Effector memory CD8-positive, alpha-beta T cell (primary cell): ENCODE results near the gene SLC25A26.
"Not testable (repeated sequence)": the region's sequence is repeated elsewhere in the genome, so short reads cannot be mapped to it uniquely, and the experiment has no call there.

ENCODE experiments used
- ATAC-seq: fragments of 150-1000 bp; cut with Tn5 transposase; replicated peaks from 2 replicates; pipeline ENCODE4 v1.10.0; 2021; ENCODE audit warnings: mild to moderate bottlenecking, moderate library complexity
- DNase-seq, 3 experiments: peaks; one replicate each; pipeline ENCODE4 v3.0.0; 2021
- H3K27ac Mint-ChIP-seq, 2 donors: one replicate each; pipeline ENCODE4 v1.8.0; 2022; ENCODE audit warnings: mild to moderate bottlenecking in 2 of 2, mixed read lengths in 2 of 2, moderate library complexity in 2 of 2
- H3K27me3 Mint-ChIP-seq, 2 donors: one replicate each; pipeline ENCODE4 v1.8.0; 2022; ENCODE audit warnings: mixed read lengths in 2 of 2
- H3K36me3 Mint-ChIP-seq: one replicate; pipeline ENCODE4 v1.8.0; 2022; ENCODE audit warnings: mild to moderate bottlenecking, moderate library complexity, mixed read lengths; ENCODE audit not compliant: insufficient read depth
- H3K4me1 Mint-ChIP-seq, 2 donors: one replicate each; pipeline ENCODE4 v1.8.0; 2022; ENCODE audit warnings: low read depth in 2 of 2, mixed read lengths in 2 of 2
- H3K4me3 Mint-ChIP-seq, 2 donors: one replicate each; pipeline ENCODE4 v1.8.0; 2022; ENCODE audit warnings: mild to moderate bottlenecking in 2 of 2, mixed read lengths in 2 of 2, moderate library complexity in 2 of 2
- H3K9me3 Mint-ChIP-seq, 2 donors: one replicate each; pipeline ENCODE4 v1.8.0; 2022; ENCODE audit warnings: mixed read lengths in 2 of 2

SLC25A26 gene

DNA sequence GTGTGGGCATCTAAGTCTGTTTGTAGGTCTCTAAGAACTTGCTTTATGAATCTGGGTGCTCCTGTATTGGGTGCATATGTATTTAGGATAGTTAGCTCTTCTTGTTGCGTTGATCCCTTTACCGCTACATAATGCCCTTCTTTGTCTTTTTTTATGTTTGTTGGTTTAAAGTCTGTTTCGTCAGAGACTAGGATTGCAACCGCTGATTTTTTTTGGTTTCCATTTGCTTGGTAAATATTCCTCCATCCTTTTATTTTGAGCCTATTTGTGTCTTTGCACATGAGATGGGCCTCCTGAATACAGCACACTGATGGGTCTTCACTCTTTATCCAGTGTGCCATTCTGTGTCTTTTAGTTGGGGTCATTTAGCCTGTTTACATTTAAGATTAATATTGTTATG lies 71.1 kb downstream of the SLC25A26 start:
- peak overlapping the region in 1 of 2 donors; percentile 2 for H3K27ac Mint-ChIP-seq

DNA sequence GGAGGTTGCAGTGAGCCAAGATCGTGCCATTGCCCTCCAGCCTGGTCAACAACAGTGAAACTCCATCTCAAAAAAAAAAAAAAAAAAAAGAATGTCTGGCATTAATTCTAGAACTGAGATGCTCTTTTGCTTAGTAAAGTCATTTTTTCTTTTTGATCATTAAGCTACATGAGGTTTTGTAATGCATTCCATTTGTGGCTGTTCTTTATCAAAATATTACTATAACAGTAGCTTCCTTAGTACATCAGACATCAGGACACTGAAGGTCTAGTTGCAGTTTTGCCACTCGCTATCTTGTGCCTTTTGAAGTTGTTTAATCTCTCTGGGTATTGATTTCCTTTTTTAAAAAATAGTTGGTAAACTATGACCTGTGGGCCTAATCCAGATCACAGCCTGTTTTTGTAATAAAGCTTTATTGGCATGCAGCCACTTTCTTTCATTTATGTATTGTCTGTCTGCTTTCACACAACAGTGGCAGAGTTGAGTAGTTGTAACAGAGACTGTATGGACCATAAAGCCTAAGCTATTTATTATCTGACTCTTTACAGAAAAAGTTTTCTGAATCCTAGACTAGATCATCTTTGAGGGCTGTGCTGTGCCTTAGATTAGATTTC lies 76.6 kb downstream of the SLC25A26 start:
- Mint-ChIP-seq H3K9me3 (no peaks in the 10 kb centered on the region), H3K4me1 (peaks cover 25 to 42% of the 10 kb centered on the region in 2 donors), H3K27ac (peak overlapping the region; percentile 93 to 95), H3K4me3 (peak overlapping the region; percentile 59 to 63), H3K36me3 (peaks cover 5% of the 10 kb centered on the region), H3K27me3 (no peaks in the 10 kb centered on the region)
- ATAC-seq (peak; percentile 6), DNase-seq (no peak)

More for the DNA sequence above, 71.1 kb downstream of the SLC25A26 start:
- not testable (repeated sequence) for H3K36me3 Mint-ChIP-seq, DNase-seq, ATAC-seq, H3K9me3 Mint-ChIP-seq, H3K4me3 Mint-ChIP-seq, H3K27me3 Mint-ChIP-seq
- peaks cover 10 to 28% of the 10 kb centered on the region in 2 donors for H3K4me1 Mint-ChIP-seq

DNA sequence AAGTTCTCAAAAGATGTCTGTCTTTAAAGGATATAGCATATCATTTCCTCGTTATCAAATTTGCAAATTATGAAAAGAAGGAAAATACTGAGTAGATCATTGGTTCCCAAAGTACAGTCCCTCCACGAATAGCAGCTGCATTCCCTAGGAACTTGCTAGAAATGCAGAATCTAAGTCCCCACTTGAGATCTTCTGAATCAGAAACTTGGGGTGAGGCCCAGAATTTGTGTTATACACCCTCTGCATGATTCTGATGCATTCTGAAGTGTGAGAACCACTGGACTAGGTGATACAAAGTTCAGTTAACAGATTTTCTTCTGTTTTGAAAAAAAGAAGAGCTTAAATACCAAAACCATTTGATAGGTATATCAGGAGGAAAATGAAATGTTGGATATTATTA lies 77.1 kb downstream of the SLC25A26 start:
- H3K4me3 Mint-ChIP-seq, result peak overlapping the region; percentile 59 to 63
- peaks cover 10% of the 10 kb centered on the region for H3K36me3 Mint-ChIP-seq
- peak overlapping the region; percentile 93 to 95 for H3K27ac Mint-ChIP-seq
- no peaks in the 10 kb centered on the region for H3K27me3 Mint-ChIP-seq
- peaks cover 30 to 40% of the 10 kb centered on the region in 2 donors for H3K4me1 Mint-ChIP-seq
- ATAC-seq, result peak; percentile 59
- H3K9me3 Mint-ChIP-seq, result no peaks in the 10 kb centered on the region
- peak in 2 of 3 experiments; percentile 32 to 47 for DNase-seq

DNA sequence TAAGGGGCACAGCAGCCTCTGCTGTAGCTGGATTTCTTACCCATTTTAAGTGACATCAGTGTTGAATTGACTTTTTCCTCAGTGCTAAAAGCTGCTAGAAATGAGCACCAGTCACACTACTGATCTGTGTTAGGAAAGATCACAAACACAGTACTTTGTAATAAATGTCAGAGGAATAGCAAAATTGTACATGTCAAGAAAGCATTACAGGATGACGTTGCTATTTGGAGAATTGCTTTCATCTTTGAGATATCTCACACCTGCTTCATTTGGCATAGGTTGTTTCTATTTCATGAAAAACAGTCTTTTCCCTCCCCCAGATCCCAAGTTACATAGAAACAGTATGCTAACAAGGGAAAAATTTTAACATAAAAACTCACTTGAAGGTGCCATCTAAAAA lies 77.8 kb downstream of the SLC25A26 start:
- no peaks in the 10 kb centered on the region for H3K27me3 Mint-ChIP-seq
- no peaks in the 10 kb centered on the region for H3K9me3 Mint-ChIP-seq
- H3K4me3 Mint-ChIP-seq, result peak overlapping the region; percentile 59 to 63
- peak; percentile 2 for ATAC-seq
- peaks cover 17% of the 10 kb centered on the region for H3K36me3 Mint-ChIP-seq
- peaks cover 37 to 44% of the 10 kb centered on the region in 2 donors for H3K4me1 Mint-ChIP-seq
- peak overlapping the region; percentile 93 to 95 for H3K27ac Mint-ChIP-seq
- no peak for DNase-seq

DNA sequence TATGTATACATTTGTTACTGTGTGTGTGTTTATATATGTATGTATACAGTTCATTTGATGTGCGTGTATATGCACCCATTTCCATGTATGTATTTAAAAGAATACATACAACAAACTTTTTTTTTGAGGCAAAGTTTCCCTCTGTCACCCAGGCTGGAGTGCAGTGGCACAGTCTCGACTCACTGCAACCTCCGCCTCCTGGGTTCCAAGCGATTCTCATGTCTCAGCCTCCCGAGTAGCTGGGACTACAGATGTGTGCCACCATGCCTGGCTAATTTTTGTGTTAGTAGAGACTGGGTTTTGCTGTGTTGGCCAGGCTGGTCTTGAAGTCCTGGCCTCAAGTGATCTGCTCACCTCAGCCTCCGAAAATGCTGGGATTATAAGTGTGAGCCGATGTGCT lies 78.3 kb downstream of the SLC25A26 start:
- H3K4me3 Mint-ChIP-seq, result peak overlapping the region in 1 of 2 donors; percentile 63
- ATAC-seq, H3K9me3 Mint-ChIP-seq, DNase-seq, H3K27me3 Mint-ChIP-seq: not testable (repeated sequence)
- peaks cover 42 to 49% of the 10 kb centered on the region in 2 donors for H3K4me1 Mint-ChIP-seq
- H3K27ac Mint-ChIP-seq, result peak overlapping the region; percentile 93 to 95
- H3K36me3 Mint-ChIP-seq, result peaks cover 22% of the 10 kb centered on the region

DNA sequence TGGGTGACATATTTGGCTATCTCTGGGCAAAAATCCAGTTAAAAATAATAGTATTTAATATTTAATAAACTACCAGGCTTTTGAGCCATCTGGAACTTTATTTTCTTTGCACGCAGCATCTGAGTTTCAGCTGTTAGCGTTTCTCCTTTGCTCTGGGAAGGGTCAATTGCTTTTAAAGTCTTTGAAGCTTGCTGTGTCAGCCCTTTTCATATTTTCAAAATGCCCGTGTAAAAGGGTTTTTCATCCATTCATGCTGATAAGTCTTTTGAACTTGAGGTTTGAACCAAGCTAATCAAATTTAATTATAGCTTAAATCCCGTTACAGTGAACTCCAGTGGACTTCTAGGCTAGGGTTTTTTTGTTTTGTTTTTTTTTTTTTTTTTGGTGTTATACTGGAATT lies 79.1 kb downstream of the SLC25A26 start:
- H3K27me3 Mint-ChIP-seq, result no peaks in the 10 kb centered on the region
- no peaks in the 10 kb centered on the region for H3K9me3 Mint-ChIP-seq
- ATAC-seq, result no peak
- H3K4me3 Mint-ChIP-seq, result no peak overlapping the region
- peaks cover 48 to 57% of the 10 kb centered on the region in 2 donors for H3K4me1 Mint-ChIP-seq
- peaks cover 26% of the 10 kb centered on the region for H3K36me3 Mint-ChIP-seq
- peak overlapping the region; percentile 93 to 95 for H3K27ac Mint-ChIP-seq
- DNase-seq, result no peak

DNA sequence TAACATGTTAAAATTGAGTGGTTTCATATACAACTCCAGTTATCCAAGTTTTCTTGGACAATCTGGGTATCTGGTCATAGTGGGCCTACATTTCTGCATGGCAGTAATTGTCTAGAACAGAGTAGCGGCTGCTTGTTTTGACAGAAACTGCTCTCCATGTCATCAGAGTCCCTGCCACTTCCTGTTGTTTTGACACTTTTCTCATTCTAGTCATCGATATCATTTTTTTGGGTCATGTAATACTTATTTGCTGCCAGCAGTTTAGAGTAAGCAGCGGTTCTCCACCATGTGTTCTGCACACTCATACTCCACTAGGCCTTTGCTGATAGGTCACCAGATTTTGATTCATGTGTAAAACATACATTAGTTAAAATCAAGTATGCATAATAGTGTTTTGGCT lies 81.5 kb downstream of the SLC25A26 start:
- no peaks in the 10 kb centered on the region for H3K9me3 Mint-ChIP-seq
- H3K27ac Mint-ChIP-seq, result no peak overlapping the region
- H3K4me1 Mint-ChIP-seq, result peaks cover 50 to 59% of the 10 kb centered on the region in 2 donors
- peak; percentile 56 to 57 (median 57) for DNase-seq
- H3K36me3 Mint-ChIP-seq, result peaks cover 36% of the 10 kb centered on the region
- peak overlapping the region; percentile 38 to 64 for H3K4me3 Mint-ChIP-seq
- H3K27me3 Mint-ChIP-seq, result no peaks in the 10 kb centered on the region
- ATAC-seq, result peak; percentile 71

DNA sequence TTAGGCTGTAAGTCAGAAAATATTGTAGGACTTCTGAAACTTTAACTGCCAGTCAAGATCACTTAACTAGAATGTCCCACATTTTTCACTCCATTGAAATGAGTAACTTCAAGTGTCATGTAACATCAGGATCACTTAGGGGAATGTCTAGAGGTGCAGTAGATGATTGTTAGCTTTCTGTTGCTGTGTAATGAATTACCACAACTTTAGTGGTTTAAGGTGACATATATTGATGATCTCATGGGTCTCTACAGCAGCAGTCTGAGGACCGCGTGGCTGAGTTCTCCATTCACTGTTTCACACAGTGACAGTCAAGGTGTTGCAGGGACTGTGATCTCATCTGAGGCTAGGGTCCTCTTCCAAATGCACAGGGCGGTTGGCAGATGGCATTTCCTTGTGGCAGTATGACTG lies 82.7 kb downstream of the SLC25A26 start:
- ATAC-seq (peak; percentile 77), DNase-seq (peak; percentile 59 to 66 (median 60))
- Mint-ChIP-seq H3K9me3 (no peaks in the 10 kb centered on the region), H3K36me3 (peaks cover 39% of the 10 kb centered on the region), H3K27ac (no peak overlapping the region), H3K27me3 (no peaks in the 10 kb centered on the region), H3K4me3 (peak overlapping the region; percentile 38 to 71), H3K4me1 (peaks cover 40 to 47% of the 10 kb centered on the region in 2 donors)

DNA sequence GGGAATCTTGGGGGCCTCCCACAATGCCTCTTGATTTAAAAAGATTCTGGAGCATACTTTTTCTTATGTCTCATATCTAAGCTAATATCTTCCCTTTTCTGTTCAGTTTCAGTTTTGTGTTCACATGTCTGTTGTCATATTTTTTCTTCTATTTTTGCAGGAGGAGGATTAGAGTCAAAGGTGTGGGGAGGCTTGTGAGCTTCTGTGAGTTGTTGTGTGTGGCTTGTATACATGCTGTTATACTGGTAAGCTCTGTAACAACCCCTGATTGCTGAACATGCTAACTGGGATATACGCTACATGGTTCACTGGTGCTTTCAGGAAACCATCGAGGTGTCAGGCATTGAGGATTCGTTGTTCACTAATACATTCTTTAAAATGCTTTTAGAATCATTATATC lies 83.5 kb downstream of the SLC25A26 start:
- H3K4me3 Mint-ChIP-seq, result peak overlapping the region; percentile 38 to 71
- ATAC-seq, result peak; percentile 17

DNA sequence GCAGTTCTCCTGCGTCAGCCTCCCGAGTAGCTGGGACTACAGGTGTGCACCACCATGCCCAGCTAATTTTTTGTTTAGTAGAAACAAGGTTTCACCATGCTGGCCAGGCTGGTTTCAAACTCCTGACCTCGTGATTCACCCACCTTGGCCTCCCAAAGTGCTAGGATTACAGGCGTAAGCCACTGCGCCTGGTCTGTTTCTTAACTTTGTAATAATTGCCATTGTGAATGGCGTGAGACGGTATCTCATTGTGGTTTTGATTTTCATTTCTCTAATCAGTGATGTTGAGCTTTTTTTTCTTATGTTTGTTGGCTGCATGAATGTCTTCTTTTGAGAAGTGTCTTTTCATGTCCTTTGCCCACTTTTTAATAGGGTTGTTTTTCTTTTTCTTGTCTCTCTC lies 85.3 kb downstream of the SLC25A26 start:
- Mint-ChIP-seq H3K4me1 (peaks cover 33 to 38% of the 10 kb centered on the region in 2 donors), H3K4me3 (peak overlapping the region in 1 of 2 donors; percentile 71), H3K36me3 (peaks cover 39% of the 10 kb centered on the region)
- H3K9me3 Mint-ChIP-seq, H3K27me3 Mint-ChIP-seq, H3K27ac Mint-ChIP-seq, ATAC-seq: not testable (repeated sequence)
- DNase-seq, result peak in 1 of 3 experiments; percentile 28

More for the DNA sequence above, 83.5 kb downstream of the SLC25A26 start:
- peak in 2 of 3 experiments; percentile 9 to 31 for DNase-seq
- Mint-ChIP-seq H3K27me3 (no peaks in the 10 kb centered on the region), H3K4me1 (peaks cover 36 to 41% of the 10 kb centered on the region in 2 donors), H3K36me3 (peaks cover 39% of the 10 kb centered on the region), H3K27ac (no peak overlapping the region), H3K9me3 (no peaks in the 10 kb centered on the region)

DNA sequence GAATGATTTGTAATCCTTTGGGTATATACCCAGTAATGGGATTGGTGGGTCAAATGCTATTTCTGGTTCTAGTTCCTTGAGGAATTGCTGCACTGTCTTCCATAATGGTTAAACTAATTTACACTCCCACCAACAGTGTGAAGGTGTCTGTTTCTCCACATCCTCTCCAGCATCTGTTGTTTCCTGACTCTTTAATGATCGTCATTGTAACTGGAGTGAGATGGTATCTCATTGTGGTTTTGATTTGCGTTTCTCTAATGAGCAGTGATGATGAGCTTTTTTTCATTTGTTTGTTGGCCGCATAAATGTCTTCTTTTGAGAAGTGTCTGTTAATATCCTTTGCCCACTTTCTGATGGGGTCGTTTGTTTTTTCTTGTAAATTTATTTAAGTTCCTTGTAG lies 86.2 kb downstream of the SLC25A26 start:
- peaks cover 38% of the 10 kb centered on the region for H3K36me3 Mint-ChIP-seq
- H3K4me3 Mint-ChIP-seq, result peak overlapping the region in 1 of 2 donors; percentile 71
- not testable (repeated sequence) for H3K9me3 Mint-ChIP-seq, H3K27me3 Mint-ChIP-seq, ATAC-seq, H3K27ac Mint-ChIP-seq
- DNase-seq, result peak in 2 of 3 experiments; percentile 17 to 30
- H3K4me1 Mint-ChIP-seq, result peaks cover 28 to 29% of the 10 kb centered on the region in 2 donors

DNA sequence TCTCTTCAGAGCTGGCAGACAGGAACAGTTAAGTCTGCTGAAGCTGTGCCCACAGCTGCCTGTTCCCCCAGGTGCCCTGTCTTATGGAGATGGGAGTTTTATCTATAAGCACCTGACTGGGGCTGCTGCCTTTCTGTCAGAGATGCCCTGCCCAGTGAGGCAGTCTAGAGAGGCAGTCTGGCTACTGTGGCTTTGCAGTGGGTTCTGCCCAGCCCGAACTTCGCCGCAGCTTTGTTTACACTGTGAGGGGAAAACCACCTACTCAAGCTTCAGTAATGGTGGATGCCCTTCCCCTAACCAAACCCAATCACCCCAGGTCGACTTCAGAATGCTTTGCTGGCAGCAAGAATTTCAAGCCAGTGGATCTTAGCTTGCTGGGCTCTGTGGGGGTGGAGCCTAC lies 91.2 kb downstream of the SLC25A26 start:
- DNase-seq, result peak; percentile 59 to 63 (median 63)
- peak; percentile 99 for ATAC-seq
- H3K27ac Mint-ChIP-seq, result no peak overlapping the region
- H3K27me3 Mint-ChIP-seq, result no peaks in the 10 kb centered on the region
- peaks cover 27 to 36% of the 10 kb centered on the region in 2 donors for H3K4me1 Mint-ChIP-seq
- no peak overlapping the region for H3K4me3 Mint-ChIP-seq
- peaks cover 8% of the 10 kb centered on the region for H3K36me3 Mint-ChIP-seq
- H3K9me3 Mint-ChIP-seq, result peaks cover 6 to 7% of the 10 kb centered on the region in 2 donors

DNA sequence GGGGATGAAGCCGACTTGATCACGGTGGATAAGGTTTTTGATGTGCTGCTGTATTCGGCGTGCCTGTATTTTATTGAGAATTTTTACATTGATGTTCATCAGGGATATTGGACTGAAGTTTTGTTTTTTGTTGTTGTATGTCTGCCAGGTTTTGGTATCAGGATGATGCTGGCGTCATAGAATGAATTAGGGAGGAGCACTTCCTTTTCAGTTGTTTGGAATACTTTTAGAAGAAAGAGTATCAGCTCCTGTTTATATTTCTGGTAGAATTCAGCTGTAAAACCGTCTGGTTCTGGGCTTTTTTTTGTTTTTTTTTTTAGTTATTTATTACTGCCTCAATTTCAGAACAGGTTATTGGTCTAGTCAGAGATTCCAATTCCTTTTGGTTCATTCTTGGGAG lies 93.7 kb downstream of the SLC25A26 start:
- peaks cover 30 to 39% of the 10 kb centered on the region in 2 donors for H3K4me1 Mint-ChIP-seq
- ATAC-seq (no peak), DNase-seq (no peak)
- H3K27me3 Mint-ChIP-seq, result no peaks in the 10 kb centered on the region
- H3K27ac Mint-ChIP-seq, result no peak overlapping the region
- no peak overlapping the region for H3K4me3 Mint-ChIP-seq
- H3K9me3 Mint-ChIP-seq, result peaks cover 6 to 7% of the 10 kb centered on the region in 2 donors
- H3K36me3 Mint-ChIP-seq, result peaks cover 3% of the 10 kb centered on the region

DNA sequence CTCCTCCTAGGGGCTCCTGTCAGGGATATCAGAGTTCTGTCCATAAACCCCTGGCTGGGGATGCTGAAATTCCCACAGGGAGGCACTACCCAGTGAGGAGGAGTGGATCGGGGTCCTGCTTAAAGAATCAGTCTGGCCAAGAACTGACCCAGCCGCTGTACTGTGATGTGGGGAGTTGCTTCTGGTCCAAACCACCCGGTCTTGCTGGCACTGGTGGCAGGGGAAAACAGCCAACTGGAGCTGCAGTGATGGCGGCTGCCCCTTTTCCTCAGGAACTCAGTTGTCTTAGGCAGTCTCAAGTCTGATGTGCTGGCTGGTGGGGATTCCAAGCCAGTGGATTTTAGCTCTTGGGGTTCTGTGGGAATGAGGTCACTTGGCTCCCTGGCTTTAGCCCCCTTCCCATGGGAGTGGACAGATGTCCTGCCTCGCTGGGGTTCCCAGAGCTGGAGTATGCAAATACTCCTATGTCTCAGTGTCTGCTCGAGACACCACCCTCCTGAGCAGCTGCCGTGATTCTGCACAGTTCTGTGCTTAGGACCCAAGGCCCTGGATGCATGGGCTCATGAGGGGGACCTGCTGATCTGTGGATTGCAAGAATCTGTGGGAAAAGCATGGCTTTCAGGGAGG lies 97.1 kb downstream of the SLC25A26 start:
- Mint-ChIP-seq H3K27ac (peak overlapping the region in 1 of 2 donors; percentile 8), H3K36me3 (peaks cover 6% of the 10 kb centered on the region), H3K4me3 (no peak overlapping the region), H3K4me1 (peaks cover 34 to 40% of the 10 kb centered on the region in 2 donors), H3K27me3 (no peaks in the 10 kb centered on the region), H3K9me3 (peaks cover 6 to 7% of the 10 kb centered on the region in 2 donors)
- no peak for ATAC-seq
- no peak for DNase-seq
